Stimulated activated CD4-positive, alpha-beta T cell treated with anti-CD3 and anti-CD28 coated beads, Interleukin-4, amount 100 ng/mL, for 48 hours (primary cell): Measurements from ENCODE around the gene ZNF516.
"Not testable (repeated sequence)": the region's sequence is repeated elsewhere in the genome, so short reads cannot be mapped to it uniquely, and the experiment has no call there.

Source experiments
- DNase-seq, 2 donors: peaks; one replicate each; pipeline ENCODE4 v3.0.0-alpha.2; 2020; ENCODE audit warnings: low read depth in 2 of 2

The ZNF516 gene

GRCh38 chr18:76495006-76495370 lies at the start of gene ZNF516:
Gene ZNF516 (minus strand): TSS chr18:76495242. CDS start chr18:76443054, 52,188 bp downstream.
- DNase-seq: no peak

- DNase-seq: no peak
These were observed 43.8 kb upstream of the ZNF516 start for GRCh38 chr18:76538846-76539245.

GRCh38 chr18:76537621-76538020 lies 42.6 kb upstream of the ZNF516 start:
- DNase-seq: no peak

- DNase-seq: not testable (repeated sequence)
These were observed 41.6 kb upstream of the ZNF516 start for GRCh38 chr18:76536593-76536992.

GRCh38 chr18:76532875-76533274 lies 37.8 kb upstream of the ZNF516 start:
- DNase-seq: no peak

- DNase-seq: no peak
These were observed 35.8 kb upstream of the ZNF516 start for GRCh38 chr18:76530846-76531245.

GRCh38 chr18:76530391-76530790 lies 35.3 kb upstream of the ZNF516 start:
- no peak for DNase-seq

GRCh38 chr18:76529433-76529811 lies 34.4 kb upstream of the ZNF516 start:
- DNase-seq: no peak

GRCh38 chr18:76528477-76529432 lies 33.7 kb upstream of the ZNF516 start:
- no peak for DNase-seq

- no peak for DNase-seq
These were observed 30.9 kb upstream of the ZNF516 start for GRCh38 chr18:76525911-76526310.

GRCh38 chr18:76524900-76525698 lies 30.1 kb upstream of the ZNF516 start:
- DNase-seq: no peak

GRCh38 chr18:76524477-76524876 lies 29.4 kb upstream of the ZNF516 start:
- DNase-seq: no peak

- DNase-seq: no peak
These were observed 27.5 kb upstream of the ZNF516 start for GRCh38 chr18:76522551-76522950.

- DNase-seq: no peak
These were observed 27.1 kb upstream of the ZNF516 start for GRCh38 chr18:76522122-76522503.

- DNase-seq: no peak
These were observed 26.5 kb upstream of the ZNF516 start for GRCh38 chr18:76521417-76522121.

- DNase-seq: no peak
These were observed 24.0 kb upstream of the ZNF516 start for GRCh38 chr18:76518860-76519538.

GRCh38 chr18:76518123-76518859 lies 23.2 kb upstream of the ZNF516 start:
- DNase-seq: no peak

- DNase-seq: no peak
These were observed 20.5 kb upstream of the ZNF516 start for GRCh38 chr18:76515576-76515975.

- DNase-seq: no peak
These were observed 19.5 kb upstream of the ZNF516 start for GRCh38 chr18:76514573-76514972.

GRCh38 chr18:76507830-76508385 lies 12.9 kb upstream of the ZNF516 start:
- no peak for DNase-seq
